HEK293 (cell line): ENCODE data around the gene PLEKHD1.

Experiments used
- SALL2 ChIP-seq: fragments of 450-650 bp; formaldehyde crosslinking; IDR thresholded peaks from 2 replicates; pipeline ENCODE4 v1.5.0; 2017; ENCODE audit warnings: missing biosample characterization, mild to moderate bottlenecking, missing genetic modification characterization, borderline replicate concordance
- ZNF76 ChIP-seq: fragments of 450-650 bp; formaldehyde crosslinking; IDR thresholded peaks from 2 replicates; pipeline ENCODE4; 2016; ENCODE audit warnings: low read depth, missing biosample characterization, missing genetic modification characterization, borderline replicate concordance
- ZSCAN16 ChIP-seq: fragments of 450-650 bp; formaldehyde crosslinking; IDR thresholded peaks from 2 replicates; pipeline ENCODE4 v1.5.1; 2016; ENCODE audit warnings: missing biosample characterization, missing genetic modification characterization
- ZSCAN4 ChIP-seq: fragments of 450-650 bp; formaldehyde crosslinking; IDR thresholded peaks from 2 replicates; pipeline ENCODE4 v1.5.1; 2017; ENCODE audit warnings: missing biosample characterization, missing genetic modification characterization
- TF ChIP-seq, protein P1 (sequence below): fragments of 450-650 bp; formaldehyde crosslinking; IDR thresholded peaks from 2 replicates; pipeline ENCODE4 v1.5.1; 2016; ENCODE audit warnings: missing biosample characterization, missing genetic modification characterization
- TF ChIP-seq, protein P2 (sequence below): fragments of 450-650 bp; formaldehyde crosslinking; IDR thresholded peaks from 2 replicates; pipeline ENCODE4 v1.5.1; 2016; ENCODE audit warnings: missing biosample characterization, missing genetic modification characterization
- TF ChIP-seq, protein P3 (sequence below): fragments of 450-650 bp; formaldehyde crosslinking; IDR thresholded peaks from 2 replicates; pipeline ENCODE4 v1.5.1; 2016; ENCODE audit warnings: missing biosample characterization, missing genetic modification characterization

DNA sequence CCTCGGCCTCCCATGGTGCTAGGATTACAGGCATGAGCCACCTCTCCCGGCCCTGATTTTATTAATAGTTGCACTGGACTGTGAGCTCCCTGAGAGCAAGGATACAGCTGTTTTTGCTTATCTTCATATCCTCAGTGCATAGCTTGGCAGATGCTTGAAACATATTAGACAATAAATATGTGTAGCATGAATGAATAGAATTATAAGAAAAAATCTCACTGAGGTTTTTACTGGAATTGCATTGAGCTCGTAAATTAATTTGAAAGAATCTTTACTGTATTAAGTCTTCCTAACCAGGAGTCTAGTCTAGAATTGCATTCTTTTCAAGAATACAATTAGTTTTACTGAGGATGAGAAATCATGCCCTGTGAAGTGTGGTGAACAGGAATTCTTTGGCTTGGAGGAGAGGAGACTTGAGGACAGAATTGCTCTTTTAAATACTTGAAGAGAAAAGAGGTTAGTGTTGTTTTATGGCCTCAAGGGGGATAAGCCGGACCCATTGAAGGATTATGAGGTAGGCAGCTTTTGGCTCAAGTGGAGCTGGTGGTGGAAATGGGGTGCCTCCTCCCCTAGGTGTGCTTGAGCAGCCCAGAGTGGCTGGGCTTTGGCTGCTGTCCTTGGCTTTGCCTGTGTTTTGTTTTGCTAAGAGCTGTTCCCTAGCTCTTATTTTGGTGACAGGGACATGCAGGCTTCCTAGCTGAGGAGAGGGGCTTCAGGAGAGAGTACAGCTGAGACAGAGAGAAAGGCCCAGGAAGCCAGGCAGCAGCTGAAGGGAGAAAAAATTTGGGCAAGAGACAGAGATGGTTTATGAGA is 34.0 kb downstream of the PLEKHD1 start:
- no peak for TF ChIP-seq ZNF76 (tag by site-specific recombination)
- TF ChIP-seq, protein P1, sequence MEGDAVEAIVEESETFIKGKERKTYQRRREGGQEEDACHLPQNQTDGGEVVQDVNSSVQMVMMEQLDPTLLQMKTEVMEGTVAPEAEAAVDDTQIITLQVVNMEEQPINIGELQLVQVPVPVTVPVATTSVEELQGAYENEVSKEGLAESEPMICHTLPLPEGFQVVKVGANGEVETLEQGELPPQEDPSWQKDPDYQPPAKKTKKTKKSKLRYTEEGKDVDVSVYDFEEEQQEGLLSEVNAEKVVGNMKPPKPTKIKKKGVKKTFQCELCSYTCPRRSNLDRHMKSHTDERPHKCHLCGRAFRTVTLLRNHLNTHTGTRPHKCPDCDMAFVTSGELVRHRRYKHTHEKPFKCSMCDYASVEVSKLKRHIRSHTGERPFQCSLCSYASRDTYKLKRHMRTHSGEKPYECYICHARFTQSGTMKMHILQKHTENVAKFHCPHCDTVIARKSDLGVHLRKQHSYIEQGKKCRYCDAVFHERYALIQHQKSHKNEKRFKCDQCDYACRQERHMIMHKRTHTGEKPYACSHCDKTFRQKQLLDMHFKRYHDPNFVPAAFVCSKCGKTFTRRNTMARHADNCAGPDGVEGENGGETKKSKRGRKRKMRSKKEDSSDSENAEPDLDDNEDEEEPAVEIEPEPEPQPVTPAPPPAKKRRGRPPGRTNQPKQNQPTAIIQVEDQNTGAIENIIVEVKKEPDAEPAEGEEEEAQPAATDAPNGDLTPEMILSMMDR (tag by site-specific recombination) = no peak
- TF ChIP-seq, protein P2, sequence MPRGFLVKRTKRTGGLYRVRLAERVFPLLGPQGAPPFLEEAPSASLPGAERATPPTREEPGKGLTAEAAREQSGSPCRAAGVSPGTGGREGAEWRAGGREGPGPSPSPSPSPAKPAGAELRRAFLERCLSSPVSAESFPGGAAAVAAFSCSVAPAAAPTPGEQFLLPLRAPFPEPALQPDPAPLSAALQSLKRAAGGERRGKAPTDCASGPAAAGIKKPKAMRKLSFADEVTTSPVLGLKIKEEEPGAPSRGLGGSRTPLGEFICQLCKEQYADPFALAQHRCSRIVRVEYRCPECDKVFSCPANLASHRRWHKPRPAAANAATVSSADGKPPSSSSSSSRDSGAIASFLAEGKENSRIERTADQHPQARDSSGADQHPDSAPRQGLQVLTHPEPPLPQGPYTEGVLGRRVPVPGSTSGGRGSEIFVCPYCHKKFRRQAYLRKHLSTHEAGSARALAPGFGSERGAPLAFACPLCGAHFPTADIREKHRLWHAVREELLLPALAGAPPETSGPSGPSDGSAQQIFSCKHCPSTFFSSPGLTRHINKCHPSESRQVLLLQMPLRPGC = no peak
- TF ChIP-seq SALL2 (tag by site-specific recombination) = no peak
- no peak for TF ChIP-seq ZSCAN4 (tag by site-specific recombination)
- no peak for TF ChIP-seq ZSCAN16 (tag by site-specific recombination)
- TF ChIP-seq, protein P3, sequence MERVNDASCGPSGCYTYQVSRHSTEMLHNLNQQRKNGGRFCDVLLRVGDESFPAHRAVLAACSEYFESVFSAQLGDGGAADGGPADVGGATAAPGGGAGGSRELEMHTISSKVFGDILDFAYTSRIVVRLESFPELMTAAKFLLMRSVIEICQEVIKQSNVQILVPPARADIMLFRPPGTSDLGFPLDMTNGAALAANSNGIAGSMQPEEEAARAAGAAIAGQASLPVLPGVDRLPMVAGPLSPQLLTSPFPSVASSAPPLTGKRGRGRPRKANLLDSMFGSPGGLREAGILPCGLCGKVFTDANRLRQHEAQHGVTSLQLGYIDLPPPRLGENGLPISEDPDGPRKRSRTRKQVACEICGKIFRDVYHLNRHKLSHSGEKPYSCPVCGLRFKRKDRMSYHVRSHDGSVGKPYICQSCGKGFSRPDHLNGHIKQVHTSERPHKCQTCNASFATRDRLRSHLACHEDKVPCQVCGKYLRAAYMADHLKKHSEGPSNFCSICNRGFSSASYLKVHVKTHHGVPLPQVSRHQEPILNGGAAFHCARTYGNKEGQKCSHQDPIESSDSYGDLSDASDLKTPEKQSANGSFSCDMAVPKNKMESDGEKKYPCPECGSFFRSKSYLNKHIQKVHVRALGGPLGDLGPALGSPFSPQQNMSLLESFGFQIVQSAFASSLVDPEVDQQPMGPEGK (tag by site-specific recombination) = no peak
